HepG2 (cell line): ENCODE results near the gene LCK. TPM values are rescaled to one million over a fixed set of nuclear protein-coding genes. Genes with fewer than 3 reads are reported as not detected.
A peak's percentile ranks its signal among the peaks of the same experiment; 100 is the strongest.

Experiments used
- CBX1 ChIP-seq: IDR thresholded peaks from one replicate; pipeline ENCODE4 v1.6.1; 2016; ENCODE audit warnings: antibody characterized with exemption, low read depth
- ETS1 ChIP-seq: sonication (generic); formaldehyde crosslinking; IDR thresholded peaks from 2 replicates; pipeline ENCODE4 v1.4.0; 2020; ENCODE audit warnings: missing genetic modification reagents
- EZH2 ChIP-seq: conservative IDR thresholded peaks from 2 replicates; pipeline ENCODE4 v1.6.1; 2012; ENCODE audit warnings: mild to moderate bottlenecking, low read depth, low read length, moderate library complexity
- FOXP4 ChIP-seq: sonication (generic); formaldehyde crosslinking; IDR thresholded peaks from 2 replicates; pipeline ENCODE4 v1.4.0; 2020; ENCODE audit warnings: missing genetic modification reagents
- FUBP1 ChIP-seq: sonication (generic); formaldehyde crosslinking; IDR thresholded peaks from 2 replicates; pipeline ENCODE4 v1.5.1; 2020; ENCODE audit warnings: missing genetic modification reagents, mild to moderate bottlenecking, borderline replicate concordance
- GATAD1 ChIP-seq: IDR thresholded peaks from 2 replicates; pipeline ENCODE4 v1.6.1; 2016; ENCODE audit warnings: missing genetic modification reagents, missing compliant biosample characterization
- GTF3A ChIP-seq: sonication (generic); formaldehyde crosslinking; conservative IDR thresholded peaks from 2 replicates; pipeline ENCODE4 v1.4.0; 2020; ENCODE audit warnings: mild to moderate bottlenecking, missing genetic modification reagents
- HMGA1 ChIP-seq: sonication (generic); formaldehyde crosslinking; conservative IDR thresholded peaks from 2 replicates; pipeline ENCODE4 v1.4.0; 2020; ENCODE audit warnings: missing genetic modification reagents
- HOXA9 ChIP-seq: sonication (generic); formaldehyde crosslinking; IDR thresholded peaks from 2 replicates; pipeline ENCODE4 v1.8.1; 2022; ENCODE audit warnings: missing genetic modification reagents, mild to moderate bottlenecking, moderate library complexity, borderline replicate concordance
- NFATC3 ChIP-seq: sonication (generic); formaldehyde crosslinking; IDR thresholded peaks from 2 replicates; pipeline ENCODE4 v1.5.1; 2020; ENCODE audit warnings: mild to moderate bottlenecking, missing genetic modification reagents
- PAXIP1 ChIP-seq: sonication (generic); formaldehyde crosslinking; conservative IDR thresholded peaks from 2 replicates; pipeline ENCODE4 v1.4.0; 2020; ENCODE audit warnings: mild to moderate bottlenecking, missing genetic modification reagents, moderate library complexity
- SCMH1 ChIP-seq: sonication (generic); formaldehyde crosslinking; IDR thresholded peaks from 2 replicates; pipeline ENCODE4 v1.9.0; 2021; ENCODE audit warnings: missing genetic modification reagents, mild to moderate bottlenecking, borderline replicate concordance
- SNRNP70 ChIP-seq: fragments of 200-400 bp; formaldehyde crosslinking; IDR thresholded peaks from 2 replicates; pipeline ENCODE4 v1.6.1; 2017; ENCODE audit warnings: mild to moderate bottlenecking, low read depth, low read length, moderate library complexity
- SPEN ChIP-seq: sonication (generic); formaldehyde crosslinking; IDR thresholded peaks from 2 replicates; pipeline ENCODE4 v1.5.1; 2020; ENCODE audit warnings: low read depth, mild to moderate bottlenecking, missing genetic modification reagents
- TEAD3 ChIP-seq: optimal IDR thresholded peaks from 2 replicates; pipeline ENCODE3; 2016; ENCODE audit warnings: borderline replicate concordance
- TERF1 ChIP-seq: sonication (generic); formaldehyde crosslinking; IDR thresholded peaks from 2 replicates; pipeline ENCODE4 v1.8.0; 2022; ENCODE audit warnings: mild to moderate bottlenecking, missing genetic modification reagents, moderate library complexity
- ZMYM2 ChIP-seq: sonication (generic); formaldehyde crosslinking; IDR thresholded peaks from 2 replicates; pipeline ENCODE4 v1.8.0; 2022; ENCODE audit warnings: mild to moderate bottlenecking, missing genetic modification reagents
- ZNF12 ChIP-seq: sonication (generic); formaldehyde crosslinking; IDR thresholded peaks from 2 replicates; pipeline ENCODE4 v1.5.0; 2020; ENCODE audit warnings: missing genetic modification reagents
- ZNF230 ChIP-seq: sonication (generic); formaldehyde crosslinking; IDR thresholded peaks from 2 replicates; pipeline ENCODE4 v1.4.0; 2020; ENCODE audit warnings: mild to moderate bottlenecking, missing genetic modification reagents
- ZNF530 ChIP-seq: sonication (generic); formaldehyde crosslinking; IDR thresholded peaks from 2 replicates; pipeline ENCODE4 v1.5.0; 2020; ENCODE audit warnings: low read depth, mild to moderate bottlenecking, missing genetic modification reagents
- ZNF563 ChIP-seq: sonication (generic); formaldehyde crosslinking; IDR thresholded peaks from 2 replicates; pipeline ENCODE4 v1.8.0; 2022; ENCODE audit warnings: mild to moderate bottlenecking, moderate library complexity, missing genetic modification reagents
- polyA plus RNA-seq, 8 experiments: library from polyadenylated mRNA; depleted of rRNA in 3 of 8; stranded (reverse) in 7 of 8; unstranded in 1 of 8; fragments of >200 nt; fragmentation: Illumina TruSeq in 4 of 8; extraction: Trizol in 4 of 8; gene quantifications; 2 replicates each; pipeline versions ENCODE4 v1.2.1 to v1.2.3, GENCODE V29; 2011 to 2016; ENCODE audit warnings: low read depth in 4 of 8, missing spikeins in 1 of 8, mixed read lengths in 1 of 8; ENCODE audit not compliant: insufficient read depth in 1 of 8
- total RNA-seq, 5 experiments: library from RNA; depleted of rRNA; stranded (reverse); fragments of >200 nt; fragmentation: Illumina TruSeq; extraction: Trizol; gene quantifications; 2 replicates each; pipeline ENCODE4 v1.2.3, GENCODE V29; 2016; ENCODE audit warnings: low read depth in 1 of 5

The LCK gene
- total and polyA plus RNA-seq, 2 of the 13 experiments (the other 11 are each of a cell fraction or from before 2014, with no cell fraction given) = 0.93 to 1.8 TPM

- TF ChIP-seq TERF1 (CRISPR knock-in tag) (no peak), ZMYM2 (CRISPR knock-in tag) (peak; percentile 63), PAXIP1 (CRISPR knock-in tag) (peak; percentile 99), ETS1 (CRISPR knock-in tag) (no peak), ZNF230 (CRISPR knock-in tag) (no peak), FOXP4 (CRISPR knock-in tag) (peak; percentile 90), SCMH1 (CRISPR knock-in tag) (no peak), HOXA9 (CRISPR knock-in tag) (no peak), FUBP1 (no peak), ZNF563 (CRISPR knock-in tag) (no peak), SNRNP70 (no peak), ZNF530 (CRISPR knock-in tag) (no peak), GTF3A (CRISPR knock-in tag) (no peak), ZNF12 (CRISPR knock-in tag) (no peak), SPEN (CRISPR knock-in tag) (no peak), GATAD1 (CRISPR knock-in tag) (peak; percentile 63; the same call in 1 of the 2 replicates), CBX1 (no peak), NFATC3 (no peak), TEAD3 (CRISPR knock-in tag) (peak; percentile 71), HMGA1 (CRISPR knock-in tag) (no peak), EZH2 (no peak)
Observed at GRCh38 chr1:32321712-32322291, 70.7 kb downstream of the LCK start (continued).
